Naive thymus-derived CD4-positive, alpha-beta T cell (primary cell): ENCODE measurements around the gene TTC39A. TPM values are rescaled to one million over a fixed set of nuclear protein-coding genes. Genes with fewer than 3 reads are reported as not detected.

Experiments used
- ATAC-seq: fragments of 150-1000 bp; cut with Tn5 transposase; 2 replicates; pipeline ENCODE4 v1.10.0; 2021; ENCODE audit warnings: mild to moderate bottlenecking, moderate library complexity
- CTCF ChIA-PET: fragments of 350-600 bp; sonication (Branson Sonifier 250); formaldehyde crosslinking; loops from one replicate; lab custom pipeline; 2021; ENCODE audit warnings: antibody characterized with exemption; lab: Charles Lee
- POLR2A ChIA-PET: fragments of 350-600 bp; sonication (Branson Sonifier 250); formaldehyde crosslinking; loops from one replicate; lab custom pipeline; 2021; ENCODE audit warnings: antibody characterized with exemption, inconsistent platforms; lab: Charles Lee
- DNase-seq, 9 donors: peaks; one replicate each; pipeline versions ENCODE4 v3.0.0 to v3.0.0-alpha.2; 2020 to 2022; ENCODE audit warnings: mixed read lengths in 1 of 9
- H3K27ac ChIP-seq: one replicate; pipeline ENCODE4 v1.7.0; 2013; ENCODE audit warnings: mild to moderate bottlenecking, low read depth, low read length, moderate library complexity
- H3K27me3 ChIP-seq, 2 donors: one replicate each; pipeline ENCODE4 v1.7.0; 2013; ENCODE audit warnings: low read length in 2 of 2, mild to moderate bottlenecking in 2 of 2, moderate library complexity in 2 of 2; ENCODE audit not compliant: control insufficient read depth in 2 of 2, insufficient read depth in 2 of 2
- H3K36me3 ChIP-seq, 3 experiments: 1 replicate in 2 of 3; 2 replicates in 1 of 3; pipeline ENCODE4 v1.7.0; 2013; ENCODE audit warnings: low read length in 3 of 3, mild to moderate bottlenecking in 3 of 3, moderate library complexity in 1 of 3; ENCODE audit not compliant: insufficient read depth in 3 of 3, control insufficient read depth in 2 of 3
- H3K4me1 ChIP-seq, 2 donors: one replicate each; pipeline ENCODE4 v1.7.0; 2013; ENCODE audit warnings: low read length in 2 of 2, mild to moderate bottlenecking in 2 of 2, moderate library complexity in 1 of 2; ENCODE audit not compliant: control insufficient read depth in 2 of 2, insufficient read depth in 2 of 2
- H3K4me3 ChIP-seq: 2 replicates; pipeline ENCODE4 v1.7.0; 2013; ENCODE audit warnings: mild to moderate bottlenecking, low read length
- H3K9me3 ChIP-seq, 3 experiments: 1 replicate in 2 of 3; 2 replicates in 1 of 3; pipeline ENCODE4 v1.7.0; 2013; ENCODE audit warnings: low read length in 3 of 3; ENCODE audit not compliant: control insufficient read depth in 2 of 3
- H3K27ac Mint-ChIP-seq, 9 donors: one replicate each; pipeline ENCODE4 v1.8.0; 2020 to 2022; ENCODE audit warnings: mixed read lengths in 9 of 9, mild to moderate bottlenecking in 8 of 9, moderate library complexity in 5 of 9, inconsistent platforms in 2 of 9
- H3K27me3 Mint-ChIP-seq, 5 donors: one replicate each; pipeline ENCODE4 v1.8.0; 2021 to 2022; ENCODE audit warnings: mixed read lengths in 5 of 5, mild to moderate bottlenecking in 1 of 5
- H3K36me3 Mint-ChIP-seq, 5 donors: one replicate each; pipeline ENCODE4 v1.8.0; 2020 to 2022; ENCODE audit warnings: mixed read lengths in 5 of 5, mild to moderate bottlenecking in 3 of 5, inconsistent platforms in 1 of 5
- H3K4me1 Mint-ChIP-seq, 7 donors: one replicate each; pipeline ENCODE4 v1.8.0; 2020 to 2022; ENCODE audit warnings: mixed read lengths in 7 of 7, mild to moderate bottlenecking in 3 of 7, inconsistent platforms in 1 of 7
- H3K4me3 Mint-ChIP-seq, 10 donors: one replicate each; pipeline ENCODE4 v1.8.0; 2020 to 2022; ENCODE audit warnings: mild to moderate bottlenecking in 10 of 10, mixed read lengths in 10 of 10, moderate library complexity in 6 of 10, inconsistent platforms in 2 of 10
- H3K9me3 Mint-ChIP-seq, 11 donors: one replicate each; pipeline ENCODE4 v1.8.0; 2020 to 2022; ENCODE audit warnings: mixed read lengths in 11 of 11, mild to moderate bottlenecking in 4 of 11, inconsistent platforms in 1 of 11, moderate library complexity in 1 of 11
- intact Hi-C, 2 donors: fragments of 100-400 bp; cut with micrococcal nuclease; formaldehyde crosslinking; loops; one replicate each; pipeline ENCODE4 v1.15.1; 2023
- polyA plus RNA-seq, 2 donors: library from polyadenylated mRNA; unstranded; fragments of 300-500 nt; fragmentation: Illumina TruSeq; gene quantifications; one replicate each; pipeline ENCODE4 v1.2.3, GENCODE V29; 2021
- total RNA-seq, 6 experiments: library from RNA in 5 of 6; stranded (reverse) in 5 of 6; gene quantifications; 1 replicate in 5 of 6; 2 replicates in 1 of 6; pipeline ENCODE4 v1.2.3 and lab custom pipeline; 2021 to 2026

TTC39A gene
- total RNA-seq = under 1 TPM in 1 of 5 experiments, not detected in 4; 0.16 TPM
- not detected for polyA plus RNA-seq
- not detected for total RNA-seq (lab: John Stamatoyannopoulos, UW)

- Histone ChIP-seq H3K4me1 (no peaks in the 10 kb centered on the region), H3K4me3 (no peak within 1 kb of the TSS), H3K36me3 (no peaks in the 10 kb centered on the region), H3K27me3 (peaks cover 5 to 11% of the 10 kb centered on the region in 2 donors), H3K9me3 (no peaks in the 10 kb centered on the region), H3K27ac (no peak within 1 kb of the TSS)
- POLR2A ChIA-PET = no interaction called here
- Mint-ChIP-seq H3K4me3 (peak within 1 kb of the TSS; percentile 31 to 85 (median 72)), H3K9me3 (no peaks in the 10 kb centered on the region), H3K27ac (no peak within 1 kb of the TSS), H3K36me3 (peaks cover 0 to 4% (median 0%) of the 10 kb centered on the region in 5 donors), H3K4me1 (peaks cover 0 to 9% (median 5%) of the 10 kb centered on the region in 7 donors), H3K27me3 (peaks cover 27 to 42% (median 30%) of the 10 kb centered on the region in 5 donors)
- DNase-seq = no peak
- intact Hi-C loops = loop anchor here in 1 of 2 donors (10.0 kb wide), 1 partner anchor 434 kb away; no protein-coding TSS in a partner anchor
- peak; percentile 20 for ATAC-seq
- CTCF ChIA-PET = no interaction called here
Measured at GRCh38 chr1:51330331-51331201, at the start of gene TTC39A. TSS of gene TTC39A (minus strand) at chr1:51330562. CDS start at chr1:51330477, 85 bp downstream.

GRCh38 chr1:51378871-51379270 is 48.5 kb upstream of the TTC39A start:
- Mint-ChIP-seq H3K9me3 (peaks cover 0 to 7% (median 0%) of the 10 kb centered on the region in 11 donors), H3K27ac (no peak overlapping the region)

DNA sequence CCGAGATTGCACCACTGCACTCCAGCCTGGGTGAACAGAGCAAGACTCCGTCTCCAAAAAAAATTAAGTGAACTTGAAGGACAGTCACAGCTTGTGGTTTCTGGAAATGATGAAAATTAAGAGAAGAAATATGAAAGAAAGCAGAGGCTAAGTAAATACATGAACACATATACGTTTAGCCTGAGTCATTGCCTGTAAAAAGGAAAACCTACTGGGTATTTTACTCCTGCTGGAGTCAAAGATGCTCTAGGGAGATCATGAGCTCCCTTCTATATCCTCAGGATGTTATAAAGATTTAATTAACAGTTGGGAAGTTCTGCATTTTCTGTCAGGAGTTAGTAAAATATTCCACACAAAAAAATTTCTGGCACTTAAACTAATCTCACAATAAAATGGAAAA is 43.5 kb upstream of the TTC39A start:
- intact Hi-C loops = no loop called here
- Mint-ChIP-seq H3K27ac (no peak overlapping the region), H3K4me3 (no peak overlapping the region), H3K36me3 (peaks cover 4 to 59% (median 29%) of the 10 kb centered on the region in 5 donors), H3K4me1 (peaks cover 0 to 6% (median 0%) of the 10 kb centered on the region in 7 donors), H3K27me3 (no peaks in the 10 kb centered on the region), H3K9me3 (no peaks in the 10 kb centered on the region)
- no peaks in the 10 kb centered on the region for H3K27me3 ChIP-seq
- peaks cover 0 to 28% (median 26%) of the 10 kb centered on the region in 3 experiments for H3K36me3 ChIP-seq
- no peak overlapping the region for H3K4me3 ChIP-seq
- ChIA-PET POLR2A (no interaction called here), CTCF (no interaction called here)
- no peaks in the 10 kb centered on the region for H3K4me1 ChIP-seq
- no peak for ATAC-seq
- no peak overlapping the region for H3K27ac ChIP-seq
- DNase-seq = no peak
- no peaks in the 10 kb centered on the region for H3K9me3 ChIP-seq

More at GRCh38 chr1:51378871-51379270, 48.5 kb upstream of the TTC39A start:
- Histone ChIP-seq H3K9me3 (no peaks in the 10 kb centered on the region), H3K36me3 (peaks cover 0 to 23% (median 7%) of the 10 kb centered on the region in 3 experiments), H3K4me1 (no peaks in the 10 kb centered on the region), H3K27ac (no peak overlapping the region), H3K4me3 (no peak overlapping the region), H3K27me3 (no peaks in the 10 kb centered on the region)
- CTCF ChIA-PET = no interaction called here
- Mint-ChIP-seq H3K27me3 (no peaks in the 10 kb centered on the region), H3K36me3 (peaks cover 20 to 75% (median 58%) of the 10 kb centered on the region in 5 donors), H3K4me1 (peaks cover 0 to 8% (median 0%) of the 10 kb centered on the region in 7 donors), H3K4me3 (no peak overlapping the region)
- POLR2A ChIA-PET = no interaction called here
- intact Hi-C loops = no loop called here
- ATAC-seq (no peak), DNase-seq (no peak)

- H3K27ac Mint-ChIP-seq = no peak overlapping the region
- no peak overlapping the region for H3K4me3 ChIP-seq
- no peak overlapping the region for H3K27ac ChIP-seq
- H3K27me3 ChIP-seq = no peaks in the 10 kb centered on the region
- ChIA-PET CTCF (no interaction called here), POLR2A (no interaction called here)
- peaks cover 0 to 28% (median 20%) of the 10 kb centered on the region in 3 experiments for H3K36me3 ChIP-seq
- H3K9me3 ChIP-seq = no peaks in the 10 kb centered on the region
- H3K36me3 Mint-ChIP-seq = peaks cover 6 to 56% (median 26%) of the 10 kb centered on the region in 5 donors
- H3K4me3 Mint-ChIP-seq = no peak overlapping the region
- H3K4me1 Mint-ChIP-seq = peaks cover 0 to 6% (median 0%) of the 10 kb centered on the region in 7 donors
- no peak for DNase-seq
- intact Hi-C loops = no loop called here
- no peak for ATAC-seq
- no peaks in the 10 kb centered on the region for H3K27me3 Mint-ChIP-seq
- H3K9me3 Mint-ChIP-seq = no peaks in the 10 kb centered on the region
- H3K4me1 ChIP-seq = no peaks in the 10 kb centered on the region
Measured at GRCh38 chr1:51372561-51372960, 42.2 kb upstream of the TTC39A start.

DNA sequence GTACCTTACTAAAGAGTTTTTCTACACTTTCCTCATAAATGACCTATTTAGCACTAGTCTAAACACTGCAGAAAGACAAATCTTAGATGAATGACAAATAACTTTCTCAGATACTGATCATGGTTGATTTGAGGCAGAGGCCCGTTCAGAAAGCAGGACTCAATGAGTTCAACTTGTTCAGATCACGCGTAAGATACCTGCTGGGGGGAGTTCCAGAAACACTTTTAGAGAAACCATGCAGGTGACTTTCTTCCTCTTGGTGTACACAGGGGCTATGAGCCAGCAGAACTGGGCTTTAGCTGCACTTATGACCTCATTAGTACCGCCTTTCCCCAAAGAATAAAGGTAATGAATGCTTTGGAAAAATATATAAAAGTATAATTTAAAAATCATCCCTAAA is 38.8 kb upstream of the TTC39A start:
- ChIA-PET POLR2A (no interaction called here), CTCF (no interaction called here)
- ATAC-seq = no peak
- Mint-ChIP-seq H3K9me3 (no peaks in the 10 kb centered on the region), H3K27ac (no peak overlapping the region), H3K27me3 (no peaks in the 10 kb centered on the region), H3K4me3 (no peak overlapping the region), H3K36me3 (peaks cover 8 to 52% (median 23%) of the 10 kb centered on the region in 5 donors), H3K4me1 (no peaks in the 10 kb centered on the region)
- no peaks in the 10 kb centered on the region for H3K4me1 ChIP-seq
- H3K36me3 ChIP-seq = peaks cover 0 to 30% (median 20%) of the 10 kb centered on the region in 3 experiments
- H3K4me3 ChIP-seq = no peak overlapping the region
- intact Hi-C loops = no loop called here
- no peak overlapping the region for H3K27ac ChIP-seq
- DNase-seq = no peak
- H3K27me3 ChIP-seq = no peaks in the 10 kb centered on the region
- no peaks in the 10 kb centered on the region for H3K9me3 ChIP-seq

DNA sequence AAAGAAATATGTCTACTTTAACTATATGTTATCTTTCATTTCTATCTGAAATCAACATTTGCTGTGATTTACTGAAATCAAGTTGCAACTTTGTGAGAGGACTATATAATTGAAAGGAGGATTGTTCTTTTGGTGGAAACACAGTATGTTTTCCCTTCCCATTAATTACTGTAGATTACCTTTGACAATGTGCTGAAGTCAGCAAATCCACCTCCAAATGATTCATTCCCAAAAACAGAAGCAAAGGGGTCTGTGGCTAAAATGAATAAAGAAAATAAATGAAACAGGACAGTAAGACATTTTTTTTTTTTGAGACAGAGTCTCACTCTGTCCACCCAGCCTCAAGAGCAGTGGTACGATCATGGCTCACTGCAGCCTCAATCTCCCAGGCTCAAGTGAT is 35.4 kb upstream of the TTC39A start:
- DNase-seq = no peak
- Histone ChIP-seq H3K27me3 (no peaks in the 10 kb centered on the region), H3K4me3 (no peak overlapping the region), H3K4me1 (no peaks in the 10 kb centered on the region), H3K27ac (no peak overlapping the region), H3K9me3 (no peaks in the 10 kb centered on the region), H3K36me3 (peaks cover 0 to 26% (median 18%) of the 10 kb centered on the region in 3 experiments)
- Mint-ChIP-seq H3K4me1 (no peaks in the 10 kb centered on the region), H3K27ac (no peak overlapping the region), H3K36me3 (peaks cover 4 to 54% (median 31%) of the 10 kb centered on the region in 5 donors), H3K9me3 (no peaks in the 10 kb centered on the region), H3K27me3 (no peaks in the 10 kb centered on the region), H3K4me3 (no peak overlapping the region)
- intact Hi-C loops = no loop called here
- ChIA-PET CTCF (no interaction called here), POLR2A (no interaction called here)
- ATAC-seq = no peak
